ENCODE results near the gene PCBP3.

- TF ChIP-seq CTCF (IDR thresholded peaks at IDR 0.05 in 4 of 5, conservative IDR thresholded peaks at IDR 0.05 in 1 of 5) = no peak
- TF ChIP-seq POLR2A (IDR thresholded peaks at IDR 0.05) = no peak
These were observed 135.2 kb downstream of the PCBP3 start for GRCh38 chr21:45778686-45779085.

Data from gastrocnemius medialis (tissue), 4 donors.